ENCODE data around the gene LCN10. TPM values are rescaled to one million over a fixed set of nuclear protein-coding genes. Genes with fewer than 3 reads are reported as not detected.

LCN10 gene
- total and polyA plus RNA-seq, 2 of the 13 experiments (the other 11 are each of a cell fraction or from before 2014, with no cell fraction given) = 0.53 to 0.61 TPM

DNA sequence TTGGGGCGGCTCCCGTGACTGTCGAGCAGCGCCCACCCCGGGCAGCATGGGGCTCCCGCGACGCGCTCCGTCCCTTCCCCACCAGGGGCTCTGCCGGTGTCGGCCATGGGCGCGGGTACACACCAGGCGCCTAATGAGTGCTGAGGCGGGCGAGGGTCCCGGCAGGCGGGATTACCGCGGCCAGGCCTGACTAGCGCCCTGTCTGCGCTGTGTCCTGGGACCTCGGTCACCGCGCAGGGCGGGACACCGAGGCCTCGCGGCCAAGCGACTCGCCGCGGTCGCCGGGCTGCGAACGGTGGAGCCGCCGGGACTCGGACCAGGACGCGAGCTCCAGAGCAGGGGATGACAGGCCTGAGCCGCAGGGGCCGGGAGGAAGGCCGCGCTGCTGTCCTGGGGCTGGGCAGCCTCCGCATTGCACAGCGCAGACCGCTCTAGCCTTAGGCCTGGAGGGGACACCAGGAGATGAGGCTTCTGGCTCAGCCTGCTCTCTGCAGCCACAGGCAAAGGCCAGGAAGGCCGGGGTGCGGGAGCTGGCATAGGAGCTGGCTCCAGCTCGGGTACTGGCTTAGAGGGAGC, 14.1 kb downstream of the LCN10 start:
- ATAC-seq = peak; percentile 68
- peaks cover 41% of the 10 kb centered on the region for H4K20me1 ChIP-seq (ENCODE audit: insufficient read depth, low read length)
- H3K79me2 ChIP-seq (ENCODE audit: insufficient read depth, low read length) = peaks cover 31% of the 10 kb centered on the region
- peaks cover 0 to 3% of the 10 kb centered on the region in 2 experiments; a peak in 1 of 5 replicates for H3K27me3 ChIP-seq (ENCODE audit: control insufficient read depth in 1 of 2, insufficient read depth in 2 of 2, low read length in 2 of 2)
- ChIA-PET POLR2A (interaction anchor here (0.7 to 3.6 kb wide), 16 partner anchors 9 to 358 kb away, joined by 3 to 30 read pairs (median 3); partner anchors contain the start of genes LCN10 and PAXX), CTCF (ENCODE audit: low intra/inter-chr PET ratio, low total read pairs) (interaction anchor here (0.6 kb wide), 1 partner anchor 24 kb away, joined by 3 read pairs; no protein-coding TSS in a partner anchor)
- TSS peak; percentile 68 for BruUV-seq (replicated peaks)
- intact Hi-C loops (cut with micrococcal nuclease; ENCODE audit: unreplicated experiment) (no loop called here), in situ Hi-C loops (cut with HindIII; ENCODE audit: extremely low pct_ligation_motif_present, low pct_unique_long_range_greater_than_20kb) (no loop called here)
- peaks cover 56% of the 10 kb centered on the region for H3K4me1 ChIP-seq (ENCODE audit: insufficient read depth, low read length)
- H3K4me2 ChIP-seq (ENCODE audit: low read depth, low read length) = peak overlapping the region; percentile 97
- no peak for FAIRE-seq
- DNase-seq (ENCODE audit: low spot score) = no peak
- H2AFZ ChIP-seq (ENCODE audit: low read length) = no peak overlapping the region
- no peaks in the 10 kb centered on the region for H3K9me3 ChIP-seq (ENCODE audit: low read length)
- peak overlapping the region; percentile 61 to 89 (median 89) for H3K4me3 ChIP-seq (replicated peaks in 1 of 3; ENCODE audit: insufficient read depth in 1 of 3, low read depth in 2 of 3, low read length in 3 of 3)
- H3K27ac ChIP-seq (ENCODE audit: extremely low read length, insufficient read depth, low read length) = peak overlapping the region; percentile 59
- WGBS (ENCODE audit: low lambda C conversion rate) = under 1% methylated on average over 34 of the region's 53 CpGs
- peak overlapping the region; percentile 90 for H3K9ac ChIP-seq (ENCODE audit: insufficient read depth, low read depth, low read length)
- peaks cover 9 to 19% of the 10 kb centered on the region in 2 experiments; a peak in 4 of 5 replicates for H3K36me3 ChIP-seq (replicated peaks in 1 of 2; ENCODE audit: control insufficient read depth in 1 of 2, insufficient read depth in 2 of 2, low read length in 2 of 2)
- TF ChIP-seq NFYC (CRISPR knock-in tag; IDR thresholded peaks at IDR 0.05) (no peak), SP2 (CRISPR knock-in tag; IDR thresholded peaks at IDR 0.05) (0 out of 2 replicates have a peak, but pooled peaks have one; percentile 9), REL (CRISPR knock-in tag; conservative IDR thresholded peaks at IDR 0.05) (no peak), CENPT (CRISPR knock-in tag; IDR thresholded peaks at IDR 0.05; ENCODE audit: low read depth) (peak; percentile 69; the same call in 1 of the 2 replicates), ZNF678 (CRISPR knock-in tag; IDR thresholded peaks at IDR 0.05) (0 out of 2 replicates have a peak, but pooled peaks have one; percentile 19), KAT7 (CRISPR knock-in tag; IDR thresholded peaks at IDR 0.05; ENCODE audit: borderline replicate concordance) (no peak), ZNF724P (CRISPR knock-in tag; IDR thresholded peaks at IDR 0.05; ENCODE audit: borderline replicate concordance) (no peak), BRCA1 (CRISPR knock-in tag; IDR thresholded peaks at IDR 0.05) (no peak), KLF12 (CRISPR knock-in tag; IDR thresholded peaks at IDR 0.05; ENCODE audit: borderline replicate concordance) (no peak), KDM6A (CRISPR knock-in tag; IDR thresholded peaks at IDR 0.05; ENCODE audit: low read depth) (no peak), ZNF777 (CRISPR knock-in tag; IDR thresholded peaks at IDR 0.05) (peak; percentile 60; the same call in 1 of the 2 replicates), ZNF850 (CRISPR knock-in tag; conservative IDR thresholded peaks at IDR 0.05) (peak; percentile 97), ETV6 (CRISPR knock-in tag; conservative IDR thresholded peaks at IDR 0.05) (0 out of 2 replicates have a peak, but pooled peaks have one; percentile 23), HOXA3 (CRISPR knock-in tag; IDR thresholded peaks at IDR 0.05) (no peak)
- TF ChIP-seq, protein P1, sequence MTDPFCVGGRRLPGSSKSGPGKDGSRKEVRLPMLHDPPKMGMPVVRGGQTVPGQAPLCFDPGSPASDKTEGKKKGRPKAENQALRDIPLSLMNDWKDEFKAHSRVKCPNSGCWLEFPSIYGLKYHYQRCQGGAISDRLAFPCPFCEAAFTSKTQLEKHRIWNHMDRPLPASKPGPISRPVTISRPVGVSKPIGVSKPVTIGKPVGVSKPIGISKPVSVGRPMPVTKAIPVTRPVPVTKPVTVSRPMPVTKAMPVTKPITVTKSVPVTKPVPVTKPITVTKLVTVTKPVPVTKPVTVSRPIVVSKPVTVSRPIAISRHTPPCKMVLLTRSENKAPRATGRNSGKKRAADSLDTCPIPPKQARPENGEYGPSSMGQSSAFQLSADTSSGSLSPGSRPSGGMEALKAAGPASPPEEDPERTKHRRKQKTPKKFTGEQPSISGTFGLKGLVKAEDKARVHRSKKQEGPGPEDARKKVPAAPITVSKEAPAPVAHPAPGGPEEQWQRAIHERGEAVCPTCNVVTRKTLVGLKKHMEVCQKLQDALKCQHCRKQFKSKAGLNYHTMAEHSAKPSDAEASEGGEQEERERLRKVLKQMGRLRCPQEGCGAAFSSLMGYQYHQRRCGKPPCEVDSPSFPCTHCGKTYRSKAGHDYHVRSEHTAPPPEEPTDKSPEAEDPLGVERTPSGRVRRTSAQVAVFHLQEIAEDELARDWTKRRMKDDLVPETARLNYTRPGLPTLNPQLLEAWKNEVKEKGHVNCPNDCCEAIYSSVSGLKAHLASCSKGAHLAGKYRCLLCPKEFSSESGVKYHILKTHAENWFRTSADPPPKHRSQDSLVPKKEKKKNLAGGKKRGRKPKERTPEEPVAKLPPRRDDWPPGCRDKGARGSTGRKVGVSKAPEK (CRISPR knock-in tag; IDR thresholded peaks at IDR 0.05; ENCODE audit: borderline replicate concordance) = no peak
- TF ChIP-seq, protein P2, sequence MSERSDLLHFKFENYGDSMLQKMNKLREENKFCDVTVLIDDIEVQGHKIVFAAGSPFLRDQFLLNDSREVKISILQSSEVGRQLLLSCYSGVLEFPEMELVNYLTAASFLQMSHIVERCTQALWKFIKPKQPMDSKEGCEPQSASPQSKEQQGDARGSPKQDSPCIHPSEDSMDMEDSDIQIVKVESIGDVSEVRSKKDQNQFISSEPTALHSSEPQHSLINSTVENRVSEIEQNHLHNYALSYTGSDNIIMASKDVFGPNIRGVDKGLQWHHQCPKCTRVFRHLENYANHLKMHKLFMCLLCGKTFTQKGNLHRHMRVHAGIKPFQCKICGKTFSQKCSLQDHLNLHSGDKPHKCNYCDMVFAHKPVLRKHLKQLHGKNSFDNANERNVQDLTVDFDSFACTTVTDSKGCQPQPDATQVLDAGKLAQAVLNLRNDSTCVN (CRISPR knock-in tag; IDR thresholded peaks at IDR 0.05; ENCODE audit: borderline replicate concordance) = no peak
- TF ChIP-seq, protein P3, sequence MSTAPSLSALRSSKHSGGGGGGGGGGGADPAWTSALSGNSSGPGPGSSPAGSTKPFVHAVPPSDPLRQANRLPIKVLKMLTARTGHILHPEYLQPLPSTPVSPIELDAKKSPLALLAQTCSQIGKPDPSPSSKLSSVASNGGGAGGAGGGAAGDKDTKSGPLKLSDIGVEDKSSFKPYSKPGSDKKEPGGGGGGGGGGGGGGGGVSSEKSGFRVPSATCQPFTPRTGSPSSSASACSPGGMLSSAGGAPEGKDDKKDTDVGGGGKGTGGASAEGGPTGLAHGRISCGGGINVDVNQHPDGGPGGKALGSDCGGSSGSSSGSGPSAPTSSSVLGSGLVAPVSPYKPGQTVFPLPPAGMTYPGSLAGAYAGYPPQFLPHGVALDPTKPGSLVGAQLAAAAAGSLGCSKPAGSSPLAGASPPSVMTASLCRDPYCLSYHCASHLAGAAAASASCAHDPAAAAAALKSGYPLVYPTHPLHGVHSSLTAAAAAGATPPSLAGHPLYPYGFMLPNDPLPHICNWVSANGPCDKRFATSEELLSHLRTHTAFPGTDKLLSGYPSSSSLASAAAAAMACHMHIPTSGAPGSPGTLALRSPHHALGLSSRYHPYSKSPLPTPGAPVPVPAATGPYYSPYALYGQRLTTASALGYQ (CRISPR knock-in tag; IDR thresholded peaks at IDR 0.05) = no peak
- TF ChIP-seq, protein P4, sequence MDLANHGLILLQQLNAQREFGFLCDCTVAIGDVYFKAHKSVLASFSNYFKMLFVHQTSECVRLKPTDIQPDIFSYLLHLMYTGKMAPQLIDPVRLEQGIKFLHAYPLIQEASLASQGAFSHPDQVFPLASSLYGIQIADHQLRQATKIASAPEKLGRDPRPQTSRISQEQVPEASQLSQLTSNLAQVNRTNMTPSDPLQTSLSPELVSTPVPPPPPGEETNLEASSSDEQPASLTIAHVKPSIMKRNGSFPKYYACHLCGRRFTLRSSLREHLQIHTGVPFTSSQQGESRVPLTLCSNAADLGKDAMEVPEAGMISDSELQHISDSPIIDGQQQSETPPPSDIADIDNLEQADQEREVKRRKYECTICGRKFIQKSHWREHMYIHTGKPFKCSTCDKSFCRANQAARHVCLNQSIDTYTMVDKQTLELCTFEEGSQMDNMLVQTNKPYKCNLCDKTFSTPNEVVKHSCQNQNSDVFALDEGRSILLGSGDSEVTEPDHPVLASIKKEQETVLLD (CRISPR knock-in tag; IDR thresholded peaks at IDR 0.05; ENCODE audit: low read depth) = no peak
